GM21717 (cell line): ENCODE results near the gene ZNF470.

Experiments
- ATAC-seq: cut with Tn5 transposase; IDR thresholded peaks from one replicate; pipeline ENCODE4 v1.9.1; 2021; ENCODE audit warnings: mild to moderate bottlenecking, moderate library complexity; ENCODE audit not compliant: unreplicated experiment

The ZNF470 gene

GRCh38 chr19:56608274-56608964 lies 41.2 kb downstream of the ZNF470 start:
- ATAC-seq = no peak

- ATAC-seq = no peak
Measured at GRCh38 chr19:56611288-56611687, 44.0 kb downstream of the ZNF470 start.

GRCh38 chr19:56612737-56613136 lies 45.5 kb downstream of the ZNF470 start:
- no peak for ATAC-seq

GRCh38 chr19:56613639-56614038 lies 46.4 kb downstream of the ZNF470 start:
- ATAC-seq = no peak

- no peak for ATAC-seq
Measured at GRCh38 chr19:56617531-56617930, 50.3 kb downstream of the ZNF470 start.

GRCh38 chr19:56619121-56619520 lies 51.9 kb downstream of the ZNF470 start:
- ATAC-seq = no peak

- no peak for ATAC-seq
Measured at GRCh38 chr19:56622374-56622773, 55.1 kb downstream of the ZNF470 start.

GRCh38 chr19:56623006-56623405 lies 55.7 kb downstream of the ZNF470 start:
- ATAC-seq = no peak

GRCh38 chr19:56625708-56626107 lies 58.4 kb downstream of the ZNF470 start:
- no peak for ATAC-seq

GRCh38 chr19:56633021-56633420 lies 65.8 kb downstream of the ZNF470 start:
- no peak for ATAC-seq

GRCh38 chr19:56637976-56638555 lies 70.8 kb downstream of the ZNF470 start:
- ATAC-seq = no peak
